Osteocyte (in vitro differentiated cells): Measurements from ENCODE around the gene CUTA. TPM values are rescaled to one million over a fixed set of nuclear protein-coding genes. Genes with fewer than 3 reads are reported as not detected.

ENCODE experiments used
- DNase-seq: peaks from one replicate; pipeline ENCODE4 v3.0.0; 2021; ENCODE audit warnings: mixed read lengths; ENCODE audit not compliant: unreplicated experiment; ENCODE audit errors: extremely low spot score
- H3K27ac Mint-ChIP-seq: one replicate; pipeline ENCODE4 v1.8.0; 2021; ENCODE audit warnings: mild to moderate bottlenecking, mixed read lengths; ENCODE audit not compliant: unreplicated experiment
- H3K27me3 Mint-ChIP-seq: one replicate; pipeline ENCODE4 v1.8.0; 2021; ENCODE audit warnings: mixed read lengths; ENCODE audit not compliant: unreplicated experiment
- H3K36me3 Mint-ChIP-seq: one replicate; pipeline ENCODE4 v1.8.0; 2021; ENCODE audit warnings: mixed read lengths; ENCODE audit not compliant: unreplicated experiment
- H3K4me1 Mint-ChIP-seq: one replicate; pipeline ENCODE4 v1.8.0; 2021; ENCODE audit warnings: mixed read lengths; ENCODE audit not compliant: unreplicated experiment
- H3K4me3 Mint-ChIP-seq: one replicate; pipeline ENCODE4 v1.8.0; 2021; ENCODE audit warnings: mild to moderate bottlenecking, moderate library complexity, mixed read lengths; ENCODE audit not compliant: unreplicated experiment
- H3K9me3 Mint-ChIP-seq: one replicate; pipeline ENCODE4 v1.8.0; 2021; ENCODE audit warnings: mixed read lengths; ENCODE audit not compliant: unreplicated experiment
- CTCF ChIP-seq: fragments of 200-600 bp; sonication (generic); IDR thresholded peaks from 2 replicates; pipeline ENCODE4 v1.5.0; 2021; ENCODE audit warnings: antibody characterized with exemption, mild to moderate bottlenecking, moderate library complexity
- total RNA-seq: library from RNA; stranded (reverse); gene quantifications from 2 replicates; pipeline ENCODE4 v1.2.1, GENCODE V29; 2021

CUTA gene
- total RNA-seq, 1 donor from 2014 or later: 302 TPM

- Mint-ChIP-seq H3K4me1 (peaks cover 15% of the 10 kb centered on the region), H3K36me3 (no peaks in the 10 kb centered on the region), H3K27ac (no peak overlapping the region), H3K4me3 (no peak overlapping the region), H3K9me3 (no peaks in the 10 kb centered on the region), H3K27me3 (peaks cover 10% of the 10 kb centered on the region)
- no peak for TF ChIP-seq CTCF
- DNase-seq: no peak
Observed at GRCh38 chr6:33458676-33459075, 40.8 kb upstream of the CUTA start.

GRCh38 chr6:33456156-33456555 is 38.2 kb upstream of the CUTA start:
- no peaks in the 10 kb centered on the region for H3K27me3 Mint-ChIP-seq

GRCh38 chr6:33455051-33455450 is 37.1 kb upstream of the CUTA start:
- no peak for TF ChIP-seq CTCF
- Mint-ChIP-seq H3K36me3 (no peaks in the 10 kb centered on the region), H3K27me3 (no peaks in the 10 kb centered on the region), H3K9me3 (no peaks in the 10 kb centered on the region), H3K4me1 (peaks cover 21% of the 10 kb centered on the region), H3K27ac (peak overlapping the region; percentile 77), H3K4me3 (peak overlapping the region; percentile 97)
- DNase-seq: no peak

More at GRCh38 chr6:33456156-33456555, 38.2 kb upstream of the CUTA start:
- no peak for DNase-seq
- peaks cover 21% of the 10 kb centered on the region for H3K4me1 Mint-ChIP-seq
- H3K27ac Mint-ChIP-seq: no peak overlapping the region
- no peaks in the 10 kb centered on the region for H3K9me3 Mint-ChIP-seq
- no peak for TF ChIP-seq CTCF
- no peaks in the 10 kb centered on the region for H3K36me3 Mint-ChIP-seq
- H3K4me3 Mint-ChIP-seq: peak overlapping the region; percentile 40

GRCh38 chr6:33454009-33454946 is 36.4 kb upstream of the CUTA start, which contains the start of gene ZBTB9:
TSS of gene ZBTB9 (plus strand) at chr6:33454576. CDS start at chr6:33455101, 525 bp downstream.
- Mint-ChIP-seq H3K4me1 (peaks cover 21% of the 10 kb centered on the region), H3K9me3 (no peaks in the 10 kb centered on the region), H3K4me3 (peak within 1 kb of the TSS; percentile 97), H3K36me3 (no peaks in the 10 kb centered on the region), H3K27me3 (no peaks in the 10 kb centered on the region), H3K27ac (peak within 1 kb of the TSS; percentile 77)
- TF ChIP-seq CTCF: no peak
- DNase-seq: peak; percentile 98

GRCh38 chr6:33453393-33454008 is 35.6 kb upstream of the CUTA start:
- peak overlapping the region; percentile 77 for H3K27ac Mint-ChIP-seq
- peaks cover 21% of the 10 kb centered on the region for H3K4me1 Mint-ChIP-seq
- no peaks in the 10 kb centered on the region for H3K9me3 Mint-ChIP-seq
- H3K36me3 Mint-ChIP-seq: no peaks in the 10 kb centered on the region
- H3K4me3 Mint-ChIP-seq: peak overlapping the region; percentile 97
- H3K27me3 Mint-ChIP-seq: no peaks in the 10 kb centered on the region
- no peak for TF ChIP-seq CTCF
- DNase-seq: no peak
